HS-27A (cell line): ENCODE measurements around the gene CREB3L2.
"Not testable (repeated sequence)": the region's sequence is repeated elsewhere in the genome, so short reads cannot be mapped to it uniquely, and the experiment has no call there.

ENCODE experiments used
- DNase-seq: peaks from one replicate; pipeline ENCODE4 v3.0.0-alpha.2; 2012; ENCODE audit warnings: low read depth, missing footprints

CREB3L2 gene

GRCh38 chr7:137933270-137934017 lies 68.4 kb downstream of the CREB3L2 start:
- DNase-seq: no peak

GRCh38 chr7:137932881-137933269 lies 69.0 kb downstream of the CREB3L2 start:
- no peak for DNase-seq

GRCh38 chr7:137931823-137932222 lies 70.1 kb downstream of the CREB3L2 start:
- DNase-seq: no peak

- DNase-seq: peak; percentile 61
Measured at GRCh38 chr7:137930581-137930980, 71.3 kb downstream of the CREB3L2 start.

GRCh38 chr7:137928626-137929025 lies 73.3 kb downstream of the CREB3L2 start:
- no peak for DNase-seq

- DNase-seq: no peak
Measured at GRCh38 chr7:137927386-137927785, 74.5 kb downstream of the CREB3L2 start.

GRCh38 chr7:137926206-137926605 lies 75.7 kb downstream of the CREB3L2 start:
- not testable (repeated sequence) for DNase-seq

GRCh38 chr7:137925754-137926153 lies 76.1 kb downstream of the CREB3L2 start:
- no peak for DNase-seq

GRCh38 chr7:137925091-137925490 lies 76.8 kb downstream of the CREB3L2 start:
- DNase-seq: no peak

- no peak for DNase-seq
Measured at GRCh38 chr7:137923380-137923779, 78.5 kb downstream of the CREB3L2 start.

GRCh38 chr7:137920637-137921399 lies 81.1 kb downstream of the CREB3L2 start:
- no peak for DNase-seq

GRCh38 chr7:137919987-137920386 lies 81.9 kb downstream of the CREB3L2 start:
- DNase-seq: no peak

GRCh38 chr7:137916980-137917645 lies 84.8 kb downstream of the CREB3L2 start:
- no peak for DNase-seq

GRCh38 chr7:137916564-137916963 lies 85.3 kb downstream of the CREB3L2 start:
- no peak for DNase-seq

GRCh38 chr7:137915266-137915665 lies 86.6 kb downstream of the CREB3L2 start:
- DNase-seq: no peak

- DNase-seq: no peak
Measured at GRCh38 chr7:137913985-137914384, 87.9 kb downstream of the CREB3L2 start.

- DNase-seq: no peak
Measured at GRCh38 chr7:137909042-137909441, 92.8 kb downstream of the CREB3L2 start.

GRCh38 chr7:137908106-137908505 lies 93.8 kb downstream of the CREB3L2 start:
- no peak for DNase-seq

GRCh38 chr7:137906636-137907035 lies 95.2 kb downstream of the CREB3L2 start:
- DNase-seq: not testable (repeated sequence)

- DNase-seq: no peak
Measured at GRCh38 chr7:137904833-137905232, 97.1 kb downstream of the CREB3L2 start.

- no peak for DNase-seq
Measured at GRCh38 chr7:137903382-137904169, 98.3 kb downstream of the CREB3L2 start.

- no peak for DNase-seq
Measured at GRCh38 chr7:137900137-137900536, 101.7 kb downstream of the CREB3L2 start.
